AG09309 (cell line): ENCODE results near the gene SEC14L2.
"Not testable (repeated sequence)": the region's sequence is repeated elsewhere in the genome, so short reads cannot be mapped to it uniquely, and the experiment has no call there.

Source experiments
- DNase-seq: peaks from one replicate; pipeline ENCODE4 v3.0.0-alpha.2; 2010; ENCODE audit warnings: low read depth
- H3K4me3 ChIP-seq: 2 replicates; pipeline ENCODE4 v1.5.1; 2011; ENCODE audit warnings: mild to moderate bottlenecking, low read depth, low read length, moderate library complexity; ENCODE audit not compliant: control insufficient read depth
- TF ChIP-seq, protein P1 (sequence below): IDR thresholded peaks from 2 replicates; pipeline ENCODE4 v1.5.1; 2011; ENCODE audit warnings: mild to moderate bottlenecking, low read depth, low read length, inconsistent platforms; ENCODE audit not compliant: insufficient read depth, control insufficient read depth; ENCODE audit errors: missing control alignments

SEC14L2 gene

DNA sequence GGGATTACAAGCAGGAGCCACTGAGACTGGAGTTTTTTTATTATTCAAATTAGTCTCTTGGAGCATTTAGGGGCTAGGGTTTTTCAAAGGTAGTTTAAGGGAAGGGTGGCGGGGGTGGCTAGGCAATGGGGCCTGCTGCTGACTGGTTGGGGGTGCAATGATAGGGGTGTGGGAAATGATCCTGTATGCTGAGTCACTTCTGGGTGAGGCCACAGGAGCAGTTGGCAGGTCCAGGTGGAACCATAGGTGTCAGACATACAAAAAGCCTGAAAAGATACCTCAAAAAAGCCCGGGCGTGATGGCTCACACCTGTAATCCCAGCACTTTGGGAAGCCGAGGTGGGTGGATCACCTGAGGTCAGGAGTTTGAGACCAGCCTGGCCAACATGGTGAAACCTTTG, 42.4 kb downstream of the SEC14L2 start:
- no peak for DNase-seq
- TF ChIP-seq, protein P1, sequence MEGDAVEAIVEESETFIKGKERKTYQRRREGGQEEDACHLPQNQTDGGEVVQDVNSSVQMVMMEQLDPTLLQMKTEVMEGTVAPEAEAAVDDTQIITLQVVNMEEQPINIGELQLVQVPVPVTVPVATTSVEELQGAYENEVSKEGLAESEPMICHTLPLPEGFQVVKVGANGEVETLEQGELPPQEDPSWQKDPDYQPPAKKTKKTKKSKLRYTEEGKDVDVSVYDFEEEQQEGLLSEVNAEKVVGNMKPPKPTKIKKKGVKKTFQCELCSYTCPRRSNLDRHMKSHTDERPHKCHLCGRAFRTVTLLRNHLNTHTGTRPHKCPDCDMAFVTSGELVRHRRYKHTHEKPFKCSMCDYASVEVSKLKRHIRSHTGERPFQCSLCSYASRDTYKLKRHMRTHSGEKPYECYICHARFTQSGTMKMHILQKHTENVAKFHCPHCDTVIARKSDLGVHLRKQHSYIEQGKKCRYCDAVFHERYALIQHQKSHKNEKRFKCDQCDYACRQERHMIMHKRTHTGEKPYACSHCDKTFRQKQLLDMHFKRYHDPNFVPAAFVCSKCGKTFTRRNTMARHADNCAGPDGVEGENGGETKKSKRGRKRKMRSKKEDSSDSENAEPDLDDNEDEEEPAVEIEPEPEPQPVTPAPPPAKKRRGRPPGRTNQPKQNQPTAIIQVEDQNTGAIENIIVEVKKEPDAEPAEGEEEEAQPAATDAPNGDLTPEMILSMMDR: no peak
- H3K4me3 ChIP-seq: no peak overlapping the region

DNA sequence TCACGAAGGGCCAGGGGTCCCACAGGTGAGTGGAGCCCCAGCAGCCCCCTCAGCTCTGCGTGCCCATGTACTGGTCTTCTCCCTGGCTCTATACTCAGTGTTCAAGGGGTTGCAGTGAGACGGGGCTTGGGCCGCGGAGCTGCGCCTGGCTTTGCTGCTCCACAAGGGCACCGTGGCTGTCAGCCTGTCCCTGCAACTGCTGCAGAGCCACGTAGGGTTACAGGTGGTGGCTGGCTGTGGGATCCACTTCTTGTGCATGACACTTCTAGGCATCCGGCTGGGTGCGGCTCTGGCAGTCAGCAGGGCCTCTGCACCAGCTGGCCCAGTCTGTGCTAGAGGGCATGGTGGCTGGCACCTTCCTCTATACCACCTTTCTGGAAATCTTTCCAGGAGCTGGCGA, 43.0 kb downstream of the SEC14L2 start:
- no peak for DNase-seq
- no peak overlapping the region for H3K4me3 ChIP-seq
- TF ChIP-seq, protein P1: no peak

DNA sequence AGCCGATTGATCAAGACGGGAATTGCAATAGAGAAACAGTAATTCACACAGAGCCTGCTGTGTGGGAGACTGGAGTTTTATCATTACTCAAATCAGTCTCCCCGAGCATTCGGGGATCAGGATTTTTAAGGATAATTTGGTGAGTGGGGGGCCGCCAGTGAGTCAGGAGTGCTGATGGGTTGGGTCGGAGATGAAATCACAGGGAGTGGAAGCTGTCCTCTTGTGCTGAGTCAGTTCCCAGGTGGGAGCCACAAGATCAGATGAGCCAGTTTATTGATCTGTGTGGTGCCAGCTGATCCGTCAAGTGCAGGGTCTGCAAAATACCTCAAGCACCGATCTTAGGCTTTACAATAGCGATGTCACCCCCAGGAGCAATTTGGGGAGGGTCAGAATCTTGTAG, 44.3 kb downstream of the SEC14L2 start:
- H3K4me3 ChIP-seq: no peak overlapping the region
- TF ChIP-seq, protein P1: no peak
- no peak for DNase-seq

DNA sequence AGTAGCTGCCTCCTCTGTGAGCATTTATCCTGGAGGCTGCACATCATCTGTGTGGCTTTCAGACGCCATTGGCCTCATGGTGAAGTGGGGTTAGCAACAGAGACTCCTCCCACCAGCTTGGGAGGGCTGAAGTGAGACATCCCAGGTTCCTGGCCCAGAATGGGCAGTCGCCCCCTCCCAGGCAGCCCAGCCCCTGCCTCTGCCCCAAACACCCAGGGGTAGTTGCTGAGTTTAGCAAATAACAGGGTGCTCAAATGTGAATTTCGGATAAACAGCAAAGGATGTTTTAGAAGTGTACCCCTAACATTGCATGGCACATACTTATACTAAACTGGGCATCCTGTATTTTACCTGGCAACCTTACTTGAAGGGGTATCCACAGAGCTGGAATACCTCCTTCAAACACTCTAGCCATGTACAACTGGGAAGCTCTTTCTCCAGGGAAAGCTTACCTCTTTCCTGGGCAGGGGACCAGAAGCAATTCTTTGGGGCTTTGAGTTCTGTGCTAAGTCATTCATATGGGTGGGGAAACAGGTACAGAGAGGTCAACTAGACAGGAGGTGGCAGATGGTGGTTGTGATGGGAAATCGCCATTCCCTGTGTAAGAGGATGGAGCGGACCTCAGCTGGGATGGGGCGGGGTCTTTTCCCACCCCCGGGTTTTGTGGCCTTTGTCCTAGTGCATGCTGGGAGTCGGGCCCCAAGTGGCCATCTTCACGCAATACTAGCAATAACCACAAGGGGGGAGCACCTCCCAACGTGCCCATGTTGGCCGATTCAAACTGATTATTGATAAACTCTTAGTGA, 48.0 kb downstream of the SEC14L2 start:
- no peak for DNase-seq
- TF ChIP-seq, protein P1: peak; percentile 77
- no peak overlapping the region for H3K4me3 ChIP-seq

DNA sequence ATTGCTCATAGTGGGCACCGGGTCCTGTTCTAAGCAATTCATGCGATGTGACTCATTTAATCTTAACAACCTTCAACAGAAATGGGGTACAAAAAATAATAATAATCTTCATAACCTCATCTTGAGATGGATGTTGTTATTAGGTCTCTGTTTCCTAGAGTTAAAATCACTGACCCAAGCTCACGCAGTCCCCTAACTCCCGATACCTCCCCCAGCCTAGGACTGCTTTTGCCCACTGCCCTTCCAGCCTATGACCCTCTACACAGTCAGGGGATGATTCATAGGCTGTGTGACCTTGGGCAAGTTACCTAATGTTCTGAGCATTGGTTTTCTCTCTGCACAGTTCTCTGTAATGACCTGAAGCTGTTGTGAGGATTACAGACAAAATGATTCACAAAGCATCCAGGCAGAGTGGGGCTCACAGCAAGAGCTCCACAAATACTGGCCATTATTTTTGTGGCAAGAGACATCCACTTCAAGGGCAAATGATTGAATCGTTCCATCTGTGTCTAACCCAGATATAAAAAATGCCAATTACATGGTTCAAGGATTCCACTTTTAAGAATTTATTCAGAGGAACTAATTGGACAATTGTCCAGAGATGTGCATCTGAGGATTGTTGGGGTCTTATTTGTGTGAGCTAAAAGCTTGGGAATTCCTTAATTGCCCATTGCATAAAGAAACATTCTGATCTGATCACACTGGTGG, 48.8 kb downstream of the SEC14L2 start:
- TF ChIP-seq, protein P1: no peak
- H3K4me3 ChIP-seq: no peak overlapping the region
- DNase-seq: no peak

DNA sequence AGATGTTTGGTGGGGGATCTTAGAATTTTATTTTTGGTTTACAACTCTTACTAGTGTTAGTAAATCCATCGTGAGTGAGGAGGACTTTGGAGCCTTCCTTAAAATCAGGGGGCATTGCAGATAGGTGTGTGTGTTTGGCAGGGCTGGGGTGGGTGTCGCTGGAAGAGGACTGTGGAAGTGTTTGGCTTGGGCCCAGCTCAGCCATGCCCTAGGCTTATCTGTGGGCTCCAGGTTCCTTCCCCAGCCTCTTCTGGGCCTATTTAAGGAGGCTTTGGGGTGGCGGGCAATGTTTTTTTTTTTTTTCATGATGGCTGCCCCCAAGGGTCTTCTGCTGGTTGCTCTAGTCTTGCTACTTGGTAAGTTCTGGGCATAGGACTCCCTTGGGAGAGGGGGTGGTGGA, 50.8 kb downstream of the SEC14L2 start:
- no peak for DNase-seq
- TF ChIP-seq, protein P1: no peak
- H3K4me3 ChIP-seq: no peak overlapping the region

DNA sequence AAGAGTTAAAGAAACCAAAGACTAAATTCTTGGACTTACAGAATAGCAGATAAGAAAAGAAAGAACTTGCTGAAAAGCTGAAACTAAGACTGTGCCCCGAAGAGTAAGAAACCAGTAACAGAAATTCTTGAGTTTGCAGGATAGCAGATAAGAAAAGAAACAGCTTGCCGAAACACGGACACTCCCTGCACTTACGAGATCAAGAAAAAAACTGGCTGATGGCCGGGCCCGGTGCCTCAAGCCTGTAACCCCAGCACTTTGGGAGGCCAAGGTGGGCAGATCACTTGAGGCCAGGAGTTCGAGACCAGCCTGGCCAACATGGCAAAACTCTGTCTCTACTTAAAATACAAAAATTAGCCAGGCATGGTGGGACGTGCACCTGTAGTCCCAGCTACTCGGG, 54.7 kb downstream of the SEC14L2 start:
- H3K4me3 ChIP-seq, DNase-seq: not testable (repeated sequence)
